HG02840 (cell line): ENCODE results near the gene ZIC4.

Source experiments
- ATAC-seq: cut with Tn5 transposase; IDR thresholded peaks from one replicate; pipeline ENCODE4 v1.9.1; 2021; ENCODE audit warnings: mild to moderate bottlenecking, moderate library complexity, moderate number of reproducible peaks; ENCODE audit not compliant: unreplicated experiment, low FRiP score

The ZIC4 gene

GRCh38 chr3:147407498-147408187 lies 1.3 kb upstream of the ZIC4 start:
- no peak for ATAC-seq

- ATAC-seq, result no peak
These were observed 763 bp upstream of the ZIC4 start for GRCh38 chr3:147407114-147407497.

- ATAC-seq, result no peak
These were observed 914 bp downstream of the ZIC4 start for GRCh38 chr3:147405231-147406027.

GRCh38 chr3:147404800-147405230 lies 1.5 kb downstream of the ZIC4 start:
- no peak for ATAC-seq

GRCh38 chr3:147404000-147404799 lies 2.1 kb downstream of the ZIC4 start:
- no peak for ATAC-seq

GRCh38 chr3:147403511-147403910 lies 2.8 kb downstream of the ZIC4 start:
- ATAC-seq, result no peak

- no peak for ATAC-seq
These were observed 4.2 kb downstream of the ZIC4 start for GRCh38 chr3:147402159-147402558.

- ATAC-seq, result no peak
These were observed 4.9 kb downstream of the ZIC4 start for GRCh38 chr3:147401421-147401820.

- no peak for ATAC-seq
These were observed 5.3 kb downstream of the ZIC4 start for GRCh38 chr3:147400999-147401398.

- no peak for ATAC-seq
These were observed 6.2 kb downstream of the ZIC4 start for GRCh38 chr3:147400111-147400510.

- ATAC-seq, result no peak
These were observed 7.4 kb downstream of the ZIC4 start for GRCh38 chr3:147398813-147399534.

GRCh38 chr3:147397875-147398812 lies 8.2 kb downstream of the ZIC4 start:
- no peak for ATAC-seq

- ATAC-seq, result no peak
These were observed 9.0 kb downstream of the ZIC4 start for GRCh38 chr3:147397155-147397874.

- no peak for ATAC-seq
These were observed 9.7 kb downstream of the ZIC4 start for GRCh38 chr3:147396712-147397046.

GRCh38 chr3:147395899-147396711 lies 10.2 kb downstream of the ZIC4 start:
- no peak for ATAC-seq

- ATAC-seq, result no peak
These were observed 11.5 kb downstream of the ZIC4 start for GRCh38 chr3:147394884-147395225.

GRCh38 chr3:147393943-147394883 lies 12.1 kb downstream of the ZIC4 start:
- no peak for ATAC-seq
